Measurements from ENCODE around the gene CRHR1. TPM values are rescaled to one million over a fixed set of nuclear protein-coding genes. Genes with fewer than 3 reads are reported as not detected.

Gene CRHR1
- total RNA-seq, 2 donors from 2014 or later = not detected

DNA sequence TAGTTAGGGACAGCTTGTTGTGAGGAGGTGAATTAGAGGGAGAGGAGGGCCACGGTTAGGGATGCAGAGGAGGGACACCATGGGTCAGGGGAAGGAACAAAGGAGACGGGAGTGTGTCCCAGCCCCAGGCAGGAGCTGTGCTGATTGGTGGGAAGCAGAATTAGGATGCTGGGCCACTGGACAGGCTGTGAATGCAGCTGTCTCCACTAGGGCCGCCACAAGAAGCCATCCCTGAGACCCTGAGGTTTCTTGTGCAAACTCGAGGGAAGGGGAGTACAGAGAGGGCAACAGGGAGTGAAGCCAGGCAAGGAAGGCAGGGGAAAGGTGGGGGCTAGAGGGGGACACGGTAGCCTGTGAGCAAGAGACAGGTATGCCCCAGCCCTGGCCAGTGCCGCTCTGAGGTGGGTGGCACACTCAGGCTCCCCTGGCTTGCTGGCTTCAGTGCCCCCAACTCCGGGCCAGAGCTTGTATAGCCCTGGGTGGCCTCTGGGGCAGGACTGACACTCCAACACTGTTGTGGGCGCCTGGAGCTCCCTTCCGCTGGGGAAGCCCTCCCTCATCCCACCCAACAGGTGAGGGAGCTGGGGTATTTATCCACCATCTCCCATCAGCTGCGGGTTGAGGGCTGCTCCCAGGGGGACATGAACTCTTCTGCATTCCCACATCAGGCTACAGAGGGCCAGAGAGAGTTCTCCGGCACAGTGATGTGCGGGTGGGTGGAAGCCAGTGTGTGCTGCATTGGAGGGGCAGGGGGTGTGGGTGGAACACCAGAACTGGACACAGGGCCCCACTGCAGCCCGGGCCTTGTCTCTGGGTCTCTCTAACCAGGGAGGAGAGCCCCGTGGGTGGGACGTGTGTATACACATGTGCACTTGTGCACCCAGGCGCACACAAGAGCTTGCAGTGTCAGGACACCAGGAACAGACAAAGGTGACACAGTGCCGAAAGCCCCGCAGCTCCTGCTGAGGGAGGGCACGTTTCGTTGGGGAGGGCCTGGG, 52.2 kb downstream of the CRHR1 start:
- intact Hi-C loops (cut with DNase I) = no loop called here
- no peak for ATAC-seq

DNA sequence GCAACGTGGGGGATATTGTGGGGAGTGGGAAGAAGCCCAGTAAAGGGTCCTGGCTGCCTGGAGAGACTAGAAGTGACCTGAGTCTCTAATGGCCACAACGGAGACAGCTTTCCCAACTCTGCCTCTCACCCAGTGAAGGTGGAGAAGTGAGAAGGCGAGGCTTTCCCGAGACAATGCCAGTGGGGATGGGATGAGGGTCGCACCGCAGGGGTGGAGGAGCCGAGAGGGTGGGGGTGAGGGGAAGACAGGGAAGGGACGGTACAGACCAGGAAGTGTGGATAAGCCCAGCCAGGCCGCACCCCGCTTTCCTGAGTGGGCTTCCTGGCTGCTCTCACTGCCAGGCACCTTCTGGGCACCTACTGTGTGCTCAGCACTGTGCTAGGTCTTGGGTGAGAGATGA, 53.1 kb downstream of the CRHR1 start:
- intact Hi-C loops (cut with DNase I) = no loop called here
- Histone ChIP-seq H3K27me3 (no peaks in the 10 kb centered on the region), H3K4me3 (no peak overlapping the region), H3K4me1 (no peaks in the 10 kb centered on the region), H3K27ac (no peak overlapping the region), H3K36me3 (replicated peaks in 1 of 2; ENCODE audit: insufficient read depth in 1 of 2, low read depth in 2 of 2) (no peaks in the 10 kb centered on the region), H3K9me3 (no peaks in the 10 kb centered on the region)
- TF ChIP-seq, protein P1, sequence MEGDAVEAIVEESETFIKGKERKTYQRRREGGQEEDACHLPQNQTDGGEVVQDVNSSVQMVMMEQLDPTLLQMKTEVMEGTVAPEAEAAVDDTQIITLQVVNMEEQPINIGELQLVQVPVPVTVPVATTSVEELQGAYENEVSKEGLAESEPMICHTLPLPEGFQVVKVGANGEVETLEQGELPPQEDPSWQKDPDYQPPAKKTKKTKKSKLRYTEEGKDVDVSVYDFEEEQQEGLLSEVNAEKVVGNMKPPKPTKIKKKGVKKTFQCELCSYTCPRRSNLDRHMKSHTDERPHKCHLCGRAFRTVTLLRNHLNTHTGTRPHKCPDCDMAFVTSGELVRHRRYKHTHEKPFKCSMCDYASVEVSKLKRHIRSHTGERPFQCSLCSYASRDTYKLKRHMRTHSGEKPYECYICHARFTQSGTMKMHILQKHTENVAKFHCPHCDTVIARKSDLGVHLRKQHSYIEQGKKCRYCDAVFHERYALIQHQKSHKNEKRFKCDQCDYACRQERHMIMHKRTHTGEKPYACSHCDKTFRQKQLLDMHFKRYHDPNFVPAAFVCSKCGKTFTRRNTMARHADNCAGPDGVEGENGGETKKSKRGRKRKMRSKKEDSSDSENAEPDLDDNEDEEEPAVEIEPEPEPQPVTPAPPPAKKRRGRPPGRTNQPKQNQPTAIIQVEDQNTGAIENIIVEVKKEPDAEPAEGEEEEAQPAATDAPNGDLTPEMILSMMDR (IDR thresholded peaks at IDR 0.05) = no peak
- no peak for TF ChIP-seq POLR2A (IDR thresholded peaks at IDR 0.05)
- WGBS, 2 donors = 33 to 40% methylated on average over 7 to 10 of the region's 10 CpGs
- ATAC-seq (no peak), DNase-seq (no peak)

More for the DNA sequence above, 52.2 kb downstream of the CRHR1 start:
- Histone ChIP-seq H3K27me3 (no peaks in the 10 kb centered on the region), H3K36me3 (replicated peaks in 1 of 2; ENCODE audit: insufficient read depth in 1 of 2, low read depth in 2 of 2) (no peaks in the 10 kb centered on the region), H3K4me3 (no peak overlapping the region), H3K9me3 (no peaks in the 10 kb centered on the region), H3K27ac (no peak overlapping the region), H3K4me1 (no peaks in the 10 kb centered on the region)
- 41 to 59% methylated on average over 10 to 20 of the region's 20 CpGs for WGBS, 2 donors
- no peak for DNase-seq
- no peak for TF ChIP-seq POLR2A (IDR thresholded peaks at IDR 0.05)
- TF ChIP-seq, protein P1 (IDR thresholded peaks at IDR 0.05) = no peak

DNA sequence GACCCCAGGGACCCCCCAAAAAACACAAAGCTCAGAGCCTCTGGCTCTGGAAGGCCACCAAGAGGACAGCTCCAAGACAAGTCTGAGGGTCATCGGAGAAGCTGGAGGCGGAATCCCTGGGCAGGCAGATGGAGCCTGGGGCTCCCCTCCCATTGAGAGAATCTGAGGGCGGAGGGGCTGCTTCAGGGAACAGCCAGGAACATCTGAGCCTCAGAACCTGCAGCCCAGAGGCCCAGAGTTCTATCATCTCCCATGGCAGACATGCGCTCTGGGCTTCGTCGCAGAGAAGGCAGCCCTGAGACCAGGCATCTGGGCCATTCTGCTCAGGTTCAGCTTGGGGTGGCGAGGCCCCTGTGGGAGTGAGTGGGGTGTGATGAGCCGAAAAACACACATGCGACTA, 53.5 kb downstream of the CRHR1 start:
- ATAC-seq (no peak), DNase-seq (no peak)
- Histone ChIP-seq H3K9me3 (no peaks in the 10 kb centered on the region), H3K27ac (no peak overlapping the region), H3K27me3 (no peaks in the 10 kb centered on the region), H3K4me1 (no peaks in the 10 kb centered on the region), H3K36me3 (replicated peaks in 1 of 2; ENCODE audit: insufficient read depth in 1 of 2, low read depth in 2 of 2) (no peaks in the 10 kb centered on the region), H3K4me3 (no peak overlapping the region)
- intact Hi-C loops (cut with DNase I) = no loop called here
- TF ChIP-seq, protein P1 (IDR thresholded peaks at IDR 0.05) = no peak
- TF ChIP-seq POLR2A (IDR thresholded peaks at IDR 0.05) = no peak
- WGBS, 2 donors = 73 to 76% methylated on average over 3 to 9 of the region's 9 CpGs

DNA sequence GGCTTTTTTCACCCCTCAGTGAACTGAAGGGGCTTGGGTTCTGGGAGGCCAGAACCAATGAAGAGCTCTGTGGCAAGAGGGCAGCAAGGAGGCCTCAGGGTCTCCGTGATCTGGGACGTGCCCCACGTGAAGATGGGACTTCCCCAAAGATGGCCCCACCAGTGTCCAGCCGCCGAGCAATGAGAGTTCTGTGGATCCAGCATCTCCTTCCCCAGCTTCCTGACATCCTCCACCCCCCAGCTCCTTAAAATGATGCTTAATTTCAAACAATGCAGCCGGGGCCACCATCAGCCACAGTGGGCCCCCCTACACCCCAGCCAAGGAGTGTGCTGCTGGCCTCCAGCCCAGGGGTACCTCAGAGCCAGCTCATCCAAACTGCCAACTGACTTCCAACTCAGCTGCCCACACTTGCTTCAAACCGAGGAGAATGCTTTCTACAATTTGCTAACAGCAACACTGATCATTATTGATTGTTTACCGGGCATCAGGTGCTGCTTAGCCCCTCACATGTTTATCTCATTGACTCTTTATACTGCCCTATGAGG, 54.7 kb downstream of the CRHR1 start:
- Histone ChIP-seq H3K4me3 (no peak overlapping the region), H3K9me3 (no peaks in the 10 kb centered on the region), H3K4me1 (no peaks in the 10 kb centered on the region), H3K27ac (no peak overlapping the region), H3K27me3 (no peaks in the 10 kb centered on the region), H3K36me3 (replicated peaks in 1 of 2; ENCODE audit: insufficient read depth in 1 of 2, low read depth in 2 of 2) (no peaks in the 10 kb centered on the region)
- DNase-seq (no peak), ATAC-seq (no peak)
- intact Hi-C loops (cut with DNase I) = no loop called here
- TF ChIP-seq, protein P1 (IDR thresholded peaks at IDR 0.05) = no peak
- no peak for TF ChIP-seq POLR2A (IDR thresholded peaks at IDR 0.05)
- 59 to 66% methylated on average over 8 of the region's 8 CpGs for WGBS, 2 donors

Measured in body of pancreas (tissue), 4 donors.